ENCODE measurements around the gene ADGRG6. TPM values are rescaled to one million over a fixed set of nuclear protein-coding genes. Genes with fewer than 3 reads are reported as not detected.

The ADGRG6 gene
- polyA plus RNA-seq, 1 of the 3 experiments (the other 2 are of a cell fraction), result 61.5 TPM

DNA sequence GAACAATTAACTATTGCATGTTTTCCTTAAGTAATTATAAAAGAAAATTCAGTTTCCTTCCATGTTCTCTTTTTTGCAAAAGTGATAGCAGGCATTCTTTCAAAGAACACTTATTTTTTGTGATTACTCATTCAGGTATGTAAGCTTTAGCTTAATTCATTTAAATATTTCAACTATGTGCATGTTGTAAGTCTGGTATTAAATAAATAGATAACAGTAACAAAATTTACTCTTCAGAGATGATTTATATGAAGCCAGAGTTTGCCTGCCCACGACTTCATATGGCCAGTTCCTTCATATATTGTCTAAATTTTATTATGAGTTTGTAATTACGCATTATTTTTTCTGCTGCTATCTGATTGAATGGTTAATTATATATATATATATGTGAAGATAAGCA lies 110.9 kb downstream of the ADGRG6 start:
- peaks cover 0 to 34% of the 10 kb centered on the region in 2 experiments; a peak in 3 of 4 replicates for H3K4me1 ChIP-seq (ENCODE audit: control insufficient read depth in 1 of 2, insufficient read depth in 2 of 2, low read depth in 1 of 2, low read length in 1 of 2)
- no peak overlapping the region for H2AFZ ChIP-seq (ENCODE audit: low read depth)
- 6% methylated on average over 2 of the region's 2 CpGs for WGBS (ENCODE audit: low lambda C conversion rate)
- DNase-seq, result no peak
- no peaks in the 10 kb centered on the region for H3K9me2 ChIP-seq
- H3K79me2 ChIP-seq (ENCODE audit: insufficient read depth), result peaks cover 10% of the 10 kb centered on the region
- POLR2A ChIA-PET, result no interaction called here
- H3K9me3 ChIP-seq, result no peaks in the 10 kb centered on the region
- peak overlapping the region; percentile 71 to 98; a peak in 3 of 4 replicates for H3K27ac ChIP-seq (ENCODE audit: low read depth in 2 of 2, low read length in 1 of 2)
- H3K4me2 ChIP-seq, result peak overlapping the region; percentile 51; the same call in 1 of the 2 replicates
- CTCF ChIA-PET, result no interaction called here
- no peak for TF ChIP-seq MXI1 (IDR thresholded peaks at IDR 0.05; ENCODE audit: low read depth, low read length)
- TF ChIP-seq TCF12 (IDR thresholded peaks at IDR 0.05), result 0 out of 2 replicates have a peak, but pooled peaks have one; percentile 11
- H3K27me3 ChIP-seq (ENCODE audit: insufficient read depth), result no peaks in the 10 kb centered on the region
- no peaks in the 10 kb centered on the region for H4K20me1 ChIP-seq (ENCODE audit: insufficient read depth)
- H3K4me3 ChIP-seq (ENCODE audit: low read depth in 2 of 2, low read length in 1 of 2), result no peak overlapping the region
- H3K9ac ChIP-seq, result peak overlapping the region; percentile 64; the same call in 1 of the 2 replicates
- peaks cover 47 to 53% of the 10 kb centered on the region in 2 experiments for H3K36me3 ChIP-seq (replicated peaks in 1 of 2; ENCODE audit: control insufficient read depth in 1 of 2, insufficient read depth in 2 of 2, low read length in 1 of 2)
- peaks cover 73% of the 10 kb centered on the region for H3F3A ChIP-seq (replicated peaks; ENCODE audit: insufficient read depth)

DNA sequence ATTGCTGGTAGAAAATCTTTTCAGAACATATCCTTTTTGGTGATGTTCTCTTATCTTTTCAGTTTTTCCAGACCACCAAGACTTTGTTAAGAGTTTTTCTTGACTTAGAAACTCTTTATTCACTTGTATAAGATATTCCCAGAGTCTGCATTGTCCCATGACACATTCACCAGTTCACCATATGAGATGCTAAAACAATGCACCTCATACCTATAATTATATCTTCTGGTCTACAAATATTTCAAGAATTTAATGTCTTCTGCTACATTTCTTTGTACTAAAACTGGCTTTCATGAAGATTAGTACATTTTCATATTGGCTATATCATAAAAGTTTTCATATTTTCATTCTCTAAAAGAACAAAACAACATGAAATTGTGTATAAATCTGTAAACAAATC lies 111.3 kb downstream of the ADGRG6 start:
- no peak overlapping the region for H3K4me3 ChIP-seq (ENCODE audit: low read depth in 2 of 2, low read length in 1 of 2)
- H3K27me3 ChIP-seq (ENCODE audit: insufficient read depth), result no peaks in the 10 kb centered on the region
- H3F3A ChIP-seq (replicated peaks; ENCODE audit: insufficient read depth), result peaks cover 72% of the 10 kb centered on the region
- H3K4me1 ChIP-seq (ENCODE audit: control insufficient read depth in 1 of 2, insufficient read depth in 2 of 2, low read depth in 1 of 2, low read length in 1 of 2), result peaks cover 0 to 35% of the 10 kb centered on the region in 2 experiments; a peak in 3 of 4 replicates
- DNase-seq, result no peak
- H4K20me1 ChIP-seq (ENCODE audit: insufficient read depth), result no peaks in the 10 kb centered on the region
- POLR2A ChIA-PET, result no interaction called here
- CTCF ChIA-PET, result no interaction called here
- no peak overlapping the region for H2AFZ ChIP-seq (ENCODE audit: low read depth)
- peaks cover 46 to 52% of the 10 kb centered on the region in 2 experiments for H3K36me3 ChIP-seq (replicated peaks in 1 of 2; ENCODE audit: control insufficient read depth in 1 of 2, insufficient read depth in 2 of 2, low read length in 1 of 2)
- peak overlapping the region; percentile 71 to 98; a peak in 3 of 4 replicates for H3K27ac ChIP-seq (ENCODE audit: low read depth in 2 of 2, low read length in 1 of 2)
- peak overlapping the region; percentile 51; the same call in 1 of the 2 replicates for H3K4me2 ChIP-seq
- H3K9ac ChIP-seq, result peak overlapping the region; percentile 64; the same call in 1 of the 2 replicates
- H3K9me2 ChIP-seq, result no peaks in the 10 kb centered on the region
- peaks cover 10% of the 10 kb centered on the region for H3K79me2 ChIP-seq (ENCODE audit: insufficient read depth)
- no peaks in the 10 kb centered on the region for H3K9me3 ChIP-seq
- TF ChIP-seq TCF12 (IDR thresholded peaks at IDR 0.05) (no peak), TEAD4 (IDR thresholded peaks at IDR 0.05; ENCODE audit: borderline replicate concordance, insufficient read depth) (no peak), RXRA (IDR thresholded peaks at IDR 0.05; ENCODE audit: borderline replicate concordance, low read depth) (no peak), JUND (IDR thresholded peaks at IDR 0.05) (no peak), EZH2phosphoT487 (IDR thresholded peaks at IDR 0.05; ENCODE audit: borderline replicate concordance, low read depth) (no peak), SIN3A (IDR thresholded peaks at IDR 0.05; ENCODE audit: borderline replicate concordance, low read depth, low read length) (no peak), FOSL2 (IDR thresholded peaks at IDR 0.05; ENCODE audit: borderline replicate concordance, low read depth) (no peak), MEF2A (IDR thresholded peaks at IDR 0.05; ENCODE audit: borderline replicate concordance, low read depth) (no peak), CHD2 (IDR thresholded peaks at IDR 0.05; ENCODE audit: low read length, partially characterized antibody) (no peak), TAF1 (IDR thresholded peaks at IDR 0.05; ENCODE audit: borderline replicate concordance, low read depth, low read length) (no peak), RFX5 (IDR thresholded peaks at IDR 0.05; ENCODE audit: low read length) (no peak), EP300 (IDR thresholded peaks at IDR 0.05; ENCODE audit: borderline replicate concordance in 1 of 2, low read depth in 1 of 2, low read length in 1 of 2) (no peak), RCOR1 (IDR thresholded peaks at IDR 0.05; ENCODE audit: low read length) (no peak), SMC3 (IDR thresholded peaks at IDR 0.05; ENCODE audit: low read depth, low read length) (no peak), RAD21 (IDR thresholded peaks at IDR 0.05; ENCODE audit: low read length) (no peak), MXI1 (IDR thresholded peaks at IDR 0.05; ENCODE audit: low read depth, low read length) (no peak)
- TF ChIP-seq, protein P1, sequence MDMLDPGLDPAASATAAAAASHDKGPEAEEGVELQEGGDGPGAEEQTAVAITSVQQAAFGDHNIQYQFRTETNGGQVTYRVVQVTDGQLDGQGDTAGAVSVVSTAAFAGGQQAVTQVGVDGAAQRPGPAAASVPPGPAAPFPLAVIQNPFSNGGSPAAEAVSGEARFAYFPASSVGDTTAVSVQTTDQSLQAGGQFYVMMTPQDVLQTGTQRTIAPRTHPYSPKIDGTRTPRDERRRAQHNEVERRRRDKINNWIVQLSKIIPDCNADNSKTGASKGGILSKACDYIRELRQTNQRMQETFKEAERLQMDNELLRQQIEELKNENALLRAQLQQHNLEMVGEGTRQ (IDR thresholded peaks at IDR 0.05; ENCODE audit: borderline replicate concordance, low read depth, low read length), result no peak
- TF ChIP-seq, protein P2, sequence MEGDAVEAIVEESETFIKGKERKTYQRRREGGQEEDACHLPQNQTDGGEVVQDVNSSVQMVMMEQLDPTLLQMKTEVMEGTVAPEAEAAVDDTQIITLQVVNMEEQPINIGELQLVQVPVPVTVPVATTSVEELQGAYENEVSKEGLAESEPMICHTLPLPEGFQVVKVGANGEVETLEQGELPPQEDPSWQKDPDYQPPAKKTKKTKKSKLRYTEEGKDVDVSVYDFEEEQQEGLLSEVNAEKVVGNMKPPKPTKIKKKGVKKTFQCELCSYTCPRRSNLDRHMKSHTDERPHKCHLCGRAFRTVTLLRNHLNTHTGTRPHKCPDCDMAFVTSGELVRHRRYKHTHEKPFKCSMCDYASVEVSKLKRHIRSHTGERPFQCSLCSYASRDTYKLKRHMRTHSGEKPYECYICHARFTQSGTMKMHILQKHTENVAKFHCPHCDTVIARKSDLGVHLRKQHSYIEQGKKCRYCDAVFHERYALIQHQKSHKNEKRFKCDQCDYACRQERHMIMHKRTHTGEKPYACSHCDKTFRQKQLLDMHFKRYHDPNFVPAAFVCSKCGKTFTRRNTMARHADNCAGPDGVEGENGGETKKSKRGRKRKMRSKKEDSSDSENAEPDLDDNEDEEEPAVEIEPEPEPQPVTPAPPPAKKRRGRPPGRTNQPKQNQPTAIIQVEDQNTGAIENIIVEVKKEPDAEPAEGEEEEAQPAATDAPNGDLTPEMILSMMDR (IDR thresholded peaks at IDR 0.05), result no peak
- TF ChIP-seq, protein P3, sequence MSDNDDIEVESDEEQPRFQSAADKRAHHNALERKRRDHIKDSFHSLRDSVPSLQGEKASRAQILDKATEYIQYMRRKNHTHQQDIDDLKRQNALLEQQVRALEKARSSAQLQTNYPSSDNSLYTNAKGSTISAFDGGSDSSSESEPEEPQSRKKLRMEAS (IDR thresholded peaks at IDR 0.05; ENCODE audit: low read depth), result no peak
- TF ChIP-seq, protein P4, sequence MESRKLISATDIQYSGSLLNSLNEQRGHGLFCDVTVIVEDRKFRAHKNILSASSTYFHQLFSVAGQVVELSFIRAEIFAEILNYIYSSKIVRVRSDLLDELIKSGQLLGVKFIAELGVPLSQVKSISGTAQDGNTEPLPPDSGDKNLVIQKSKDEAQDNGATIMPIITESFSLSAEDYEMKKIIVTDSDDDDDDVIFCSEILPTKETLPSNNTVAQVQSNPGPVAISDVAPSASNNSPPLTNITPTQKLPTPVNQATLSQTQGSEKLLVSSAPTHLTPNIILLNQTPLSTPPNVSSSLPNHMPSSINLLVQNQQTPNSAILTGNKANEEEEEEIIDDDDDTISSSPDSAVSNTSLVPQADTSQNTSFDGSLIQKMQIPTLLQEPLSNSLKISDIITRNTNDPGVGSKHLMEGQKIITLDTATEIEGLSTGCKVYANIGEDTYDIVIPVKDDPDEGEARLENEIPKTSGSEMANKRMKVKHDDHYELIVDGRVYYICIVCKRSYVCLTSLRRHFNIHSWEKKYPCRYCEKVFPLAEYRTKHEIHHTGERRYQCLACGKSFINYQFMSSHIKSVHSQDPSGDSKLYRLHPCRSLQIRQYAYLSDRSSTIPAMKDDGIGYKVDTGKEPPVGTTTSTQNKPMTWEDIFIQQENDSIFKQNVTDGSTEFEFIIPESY (IDR thresholded peaks at IDR 0.05; ENCODE audit: borderline replicate concordance, low read depth), result no peak
